DMS79 (cell line): ENCODE data around the gene CD79B.
"Not testable (repeated sequence)": the region's sequence is repeated elsewhere in the genome, so short reads cannot be mapped to it uniquely, and the experiment has no call there.

Source experiments
- DNase-seq: peaks from one replicate; lab custom pipeline; 2025; lab: John Stamatoyannopoulos, UW

The CD79B gene

GRCh38 chr17:63930951-63931575 lies 1.1 kb downstream of the CD79B start:
- DNase-seq: no peak

GRCh38 chr17:63929860-63930766 lies 2.0 kb downstream of the CD79B start:
- no peak for DNase-seq

GRCh38 chr17:63928966-63929695 lies 3.0 kb downstream of the CD79B start:
- DNase-seq: no peak

GRCh38 chr17:63928172-63928666 lies 3.9 kb downstream of the CD79B start:
- no peak for DNase-seq

GRCh38 chr17:63927464-63928171 lies 4.5 kb downstream of the CD79B start:
- DNase-seq: no peak

- DNase-seq: no peak
Measured at GRCh38 chr17:63926164-63926563, 6.0 kb downstream of the CD79B start.

- DNase-seq: no peak
Measured at GRCh38 chr17:63925615-63926014, 6.5 kb downstream of the CD79B start.

GRCh38 chr17:63922402-63922801 lies 9.7 kb downstream of the CD79B start:
- DNase-seq: not testable (repeated sequence)

GRCh38 chr17:63920779-63921178 lies 11.4 kb downstream of the CD79B start:
- not testable (repeated sequence) for DNase-seq

- DNase-seq: not testable (repeated sequence)
Measured at GRCh38 chr17:63920050-63920449, 12.1 kb downstream of the CD79B start.

- no peak for DNase-seq
Measured at GRCh38 chr17:63919311-63919723, 12.8 kb downstream of the CD79B start.

- not testable (repeated sequence) for DNase-seq
Measured at GRCh38 chr17:63918789-63919305, 13.3 kb downstream of the CD79B start, which contains the start of gene GH1. Gene GH1 (minus strand): TSS chr17:63918839. CDS start chr17:63918776, 63 bp downstream.

- DNase-seq: no peak
Measured at GRCh38 chr17:63918305-63918704, 13.8 kb downstream of the CD79B start.

- no peak for DNase-seq
Measured at GRCh38 chr17:63917646-63918045, 14.5 kb downstream of the CD79B start.

GRCh38 chr17:63917206-63917605 lies 14.9 kb downstream of the CD79B start:
- DNase-seq: not testable (repeated sequence)

- no peak for DNase-seq
Measured at GRCh38 chr17:63916566-63917185, 15.5 kb downstream of the CD79B start.

GRCh38 chr17:63915753-63916152 lies 16.4 kb downstream of the CD79B start:
- not testable (repeated sequence) for DNase-seq

- DNase-seq: no peak
Measured at GRCh38 chr17:63914471-63914870, 17.7 kb downstream of the CD79B start.

- no peak for DNase-seq
Measured at GRCh38 chr17:63911657-63912100, 20.5 kb downstream of the CD79B start.

GRCh38 chr17:63911041-63911635 lies 21.0 kb downstream of the CD79B start, which contains the start of gene CSHL1:
Gene CSHL1 (minus strand): TSS chr17:63911258. CDS start chr17:63911196, 62 bp downstream.
- no peak for DNase-seq
